ENCODE results near the gene SYCE1.
"Not testable (repeated sequence)": the region's sequence is repeated elsewhere in the genome, so short reads cannot be mapped to it uniquely, and the experiment has no call there.

Gene SYCE1

GRCh38 chr10:133557381-133557780 is 8.0 kb downstream of the SYCE1 start:
- DNase-seq, result no peak
- Mint-ChIP-seq H3K4me1 (no peaks in the 10 kb centered on the region), H3K36me3 (ENCODE audit: low read depth) (no peaks in the 10 kb centered on the region), H3K27ac (no peak overlapping the region), H3K4me3 (no peak overlapping the region), H3K27me3 (ENCODE audit: low read depth, poor library complexity) (peaks cover 7% of the 10 kb centered on the region), H3K9me3 (peaks cover 88% of the 10 kb centered on the region)
- no peak for TF ChIP-seq CTCF (IDR thresholded peaks at IDR 0.05)

- Mint-ChIP-seq H3K27me3 (ENCODE audit: low read depth, poor library complexity) (peaks cover 7% of the 10 kb centered on the region), H3K27ac (no peak overlapping the region), H3K4me1 (no peaks in the 10 kb centered on the region), H3K9me3 (peaks cover 85% of the 10 kb centered on the region), H3K36me3 (ENCODE audit: low read depth) (no peaks in the 10 kb centered on the region), H3K4me3 (no peak overlapping the region)
- TF ChIP-seq CTCF (IDR thresholded peaks at IDR 0.05), result no peak
- no peak for DNase-seq
These were observed 9.9 kb downstream of the SYCE1 start for GRCh38 chr10:133555521-133555920.

- Mint-ChIP-seq H3K9me3 (peaks cover 88% of the 10 kb centered on the region), H3K4me3 (no peak overlapping the region), H3K36me3 (ENCODE audit: low read depth) (no peaks in the 10 kb centered on the region), H3K27ac (no peak overlapping the region), H3K4me1 (no peaks in the 10 kb centered on the region), H3K27me3 (ENCODE audit: low read depth, poor library complexity) (peaks cover 7% of the 10 kb centered on the region)
- DNase-seq, result no peak
- TF ChIP-seq CTCF (IDR thresholded peaks at IDR 0.05), result no peak
These were observed 10.8 kb downstream of the SYCE1 start for GRCh38 chr10:133554600-133554999.

- H3K36me3 Mint-ChIP-seq (ENCODE audit: low read depth), result no peaks in the 10 kb centered on the region
- H3K4me3 Mint-ChIP-seq, result no peak overlapping the region
- H3K4me1 Mint-ChIP-seq, result no peaks in the 10 kb centered on the region
These were observed 20.9 kb downstream of the SYCE1 start for GRCh38 chr10:133544506-133544905.

GRCh38 chr10:133541441-133541975 is 23.9 kb downstream of the SYCE1 start:
- not testable (repeated sequence) for H3K4me1 Mint-ChIP-seq, DNase-seq

More at GRCh38 chr10:133544506-133544905, 20.9 kb downstream of the SYCE1 start:
- DNase-seq, result no peak
- Mint-ChIP-seq H3K27ac (no peak overlapping the region), H3K27me3 (ENCODE audit: low read depth, poor library complexity) (peaks cover 6% of the 10 kb centered on the region), H3K9me3 (peaks cover 85% of the 10 kb centered on the region)
- no peak for TF ChIP-seq CTCF (IDR thresholded peaks at IDR 0.05)

GRCh38 chr10:133537546-133538545 is 27.5 kb downstream of the SYCE1 start:
- H3K36me3 Mint-ChIP-seq (ENCODE audit: low read depth), result no peaks in the 10 kb centered on the region
- H3K9me3 Mint-ChIP-seq, result peaks cover 76% of the 10 kb centered on the region
- no peak for TF ChIP-seq CTCF (IDR thresholded peaks at IDR 0.05)
- no peaks in the 10 kb centered on the region for H3K4me1 Mint-ChIP-seq
- no peak overlapping the region for H3K27ac Mint-ChIP-seq
- peaks cover 2% of the 10 kb centered on the region for H3K27me3 Mint-ChIP-seq (ENCODE audit: low read depth, poor library complexity)
- no peak for DNase-seq
- no peak overlapping the region for H3K4me3 Mint-ChIP-seq

More at GRCh38 chr10:133541441-133541975, 23.9 kb downstream of the SYCE1 start:
- peaks cover 78% of the 10 kb centered on the region for H3K9me3 Mint-ChIP-seq
- H3K27ac Mint-ChIP-seq; H3K27me3 Mint-ChIP-seq (ENCODE audit: low read depth, poor library complexity); H3K4me3 Mint-ChIP-seq; H3K36me3 Mint-ChIP-seq (ENCODE audit: low read depth): not testable (repeated sequence)

Data from nephron progenitor cell (in vitro differentiated cells).